ENCODE data around the gene CCDC61.

The CCDC61 gene

DNA sequence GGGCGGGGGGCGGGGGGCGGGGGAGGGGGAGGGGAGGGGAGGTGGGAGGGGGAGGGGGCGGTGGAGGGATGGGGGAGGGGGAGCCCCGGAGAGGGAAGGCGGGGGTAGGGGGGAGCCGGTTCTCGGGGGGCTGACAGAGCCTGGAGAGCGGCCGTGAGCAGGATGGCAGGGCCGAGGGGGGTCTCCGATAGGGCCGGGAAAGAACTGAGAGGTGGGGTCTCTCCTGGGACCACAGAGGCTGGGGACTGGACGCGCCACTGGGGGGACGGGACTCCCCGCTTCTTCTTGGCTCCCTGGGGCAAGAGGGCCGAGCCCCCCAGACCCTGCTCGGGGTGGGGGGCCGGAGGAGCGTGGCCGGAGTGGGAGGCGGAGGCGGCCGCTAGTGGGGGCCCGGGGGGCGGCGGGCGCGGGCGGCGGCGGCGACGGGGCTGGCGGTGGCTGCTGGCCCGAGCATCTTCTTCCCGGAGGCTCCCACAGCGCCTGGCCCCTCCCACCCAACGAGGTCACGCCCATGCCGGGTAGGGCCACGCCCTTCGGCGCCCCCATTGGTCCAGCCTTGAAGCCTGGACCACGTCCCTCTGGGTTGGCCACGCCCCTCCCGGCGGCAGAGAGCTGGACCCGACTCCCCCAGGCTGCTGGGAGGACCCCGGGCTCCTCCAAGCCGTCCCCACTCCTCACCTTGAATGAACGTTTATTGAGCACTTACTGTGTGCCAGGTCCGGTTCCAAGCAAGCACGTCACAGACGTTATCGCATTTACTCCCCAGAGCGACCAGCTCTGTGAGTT, 21.5 kb upstream of the CCDC61 start, which contains the start of gene NOVA2:
Gene NOVA2, minus strand, starts transcription at position 313 of the 786 bp plus-strand sequence. CDS start 514 bp downstream, outside the sequence.
- no peak for DNase-seq

DNA sequence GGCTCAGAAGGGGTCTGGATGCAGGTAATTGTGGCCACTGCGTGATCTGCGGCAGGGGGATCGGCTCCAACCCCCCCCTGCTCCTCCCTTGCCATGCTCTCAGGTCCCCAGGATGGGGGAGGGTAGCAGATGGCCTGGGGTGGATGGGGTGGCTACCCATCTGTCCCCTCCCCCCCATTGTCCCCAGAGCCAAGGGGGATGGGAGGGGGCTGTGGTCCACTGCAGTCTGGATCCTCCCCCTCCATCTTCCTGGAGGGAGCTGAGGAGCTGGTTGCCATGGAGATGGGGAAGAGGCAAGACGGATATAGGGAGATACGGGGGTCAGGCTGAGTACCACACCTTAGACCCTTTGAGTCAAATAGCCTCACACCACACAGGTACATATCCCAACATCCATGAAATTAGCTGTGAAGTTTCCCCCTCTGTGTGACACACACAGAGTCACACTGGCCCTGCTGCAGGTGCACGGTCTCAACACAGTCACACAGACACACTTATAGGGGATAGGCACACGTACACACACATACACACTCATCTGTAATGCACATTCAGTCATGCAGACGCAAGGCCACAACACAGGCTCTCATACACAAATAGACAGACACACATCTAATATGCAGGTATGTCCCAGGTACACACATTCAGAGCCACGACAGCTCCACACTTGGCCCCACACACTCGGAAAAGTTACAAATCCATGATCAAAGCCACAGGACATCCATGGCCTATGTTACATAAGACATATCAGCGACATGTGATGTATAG, 19.8 kb upstream of the CCDC61 start:
- no peak for DNase-seq

DNA sequence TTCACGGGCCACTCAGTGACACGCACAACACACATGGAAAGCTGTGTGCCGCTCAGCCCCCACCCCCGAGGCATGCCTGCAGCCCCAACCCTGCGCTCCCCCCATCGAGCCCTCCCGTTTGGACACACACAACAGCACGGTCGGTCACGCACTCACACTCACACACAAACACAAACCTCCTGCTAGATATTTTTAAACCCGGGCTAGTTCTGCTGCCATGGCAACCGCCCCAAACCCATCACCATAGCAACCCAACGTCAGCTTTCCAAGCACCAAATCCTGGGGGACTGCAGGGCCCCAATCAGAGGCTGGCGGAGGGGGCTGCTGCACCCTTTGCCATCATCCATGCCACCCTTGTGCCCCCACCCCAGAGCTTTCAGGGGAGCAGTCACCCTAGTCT, 19.1 kb upstream of the CCDC61 start:
- DNase-seq, result no peak

DNA sequence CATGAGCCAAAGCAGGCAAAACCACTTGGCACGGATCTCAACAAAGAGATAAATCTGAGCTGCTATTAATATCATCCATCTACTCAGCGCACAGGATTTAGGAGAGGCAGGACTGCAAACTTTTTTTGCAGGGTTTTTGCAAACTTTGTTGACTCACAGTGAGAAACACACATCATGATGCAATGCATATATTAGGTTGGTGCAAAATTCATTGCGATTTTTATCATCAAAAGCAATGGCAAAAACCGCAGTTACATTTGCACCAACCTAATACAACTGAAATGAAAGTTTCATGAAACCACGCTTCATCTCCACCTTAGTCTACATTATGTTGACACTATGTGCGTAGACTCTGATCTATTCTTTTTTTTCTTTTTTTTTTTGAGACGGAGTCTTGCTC, 17.1 kb upstream of the CCDC61 start:
- no peak for DNase-seq

DNA sequence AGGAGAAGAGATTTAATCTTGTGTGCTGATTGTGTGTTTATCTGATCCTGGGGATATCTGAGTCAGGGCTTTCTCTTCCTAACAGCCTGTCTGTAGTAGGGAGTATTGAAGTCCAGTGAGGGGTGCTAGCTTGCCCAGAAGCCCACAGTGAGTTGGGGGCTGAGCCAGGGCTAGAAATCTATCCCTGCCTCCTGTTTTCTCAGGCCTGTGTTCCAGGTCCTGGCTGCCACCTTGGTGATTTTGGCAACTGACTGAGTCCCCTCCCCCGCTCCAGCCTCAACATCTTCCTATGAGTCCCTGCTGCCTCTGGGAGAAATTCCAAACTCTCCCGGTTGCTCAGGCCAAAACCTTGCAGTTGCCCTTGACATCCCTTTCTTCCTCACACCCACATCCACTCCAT, 13.9 kb upstream of the CCDC61 start:
- no peak for DNase-seq

DNA sequence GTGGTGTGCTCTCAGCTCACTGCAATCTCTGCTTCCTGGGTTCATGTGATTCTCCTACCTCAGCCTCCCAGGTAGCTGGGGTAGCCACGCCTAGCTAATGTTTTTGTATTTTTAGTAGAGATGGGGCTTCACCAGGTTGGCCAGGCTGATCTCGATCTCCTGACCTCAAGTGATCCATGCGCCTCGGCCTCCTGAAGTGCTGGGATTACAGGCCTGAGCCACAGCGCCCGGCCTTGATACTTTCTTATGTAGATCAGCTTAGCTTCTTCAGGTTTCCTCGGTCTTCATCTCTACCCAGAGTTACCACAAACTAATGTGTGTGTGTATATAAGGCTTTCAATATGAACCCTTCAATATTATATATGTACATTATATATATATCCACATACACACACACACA, 9.9 kb upstream of the CCDC61 start:
- DNase-seq, result no peak

DNA sequence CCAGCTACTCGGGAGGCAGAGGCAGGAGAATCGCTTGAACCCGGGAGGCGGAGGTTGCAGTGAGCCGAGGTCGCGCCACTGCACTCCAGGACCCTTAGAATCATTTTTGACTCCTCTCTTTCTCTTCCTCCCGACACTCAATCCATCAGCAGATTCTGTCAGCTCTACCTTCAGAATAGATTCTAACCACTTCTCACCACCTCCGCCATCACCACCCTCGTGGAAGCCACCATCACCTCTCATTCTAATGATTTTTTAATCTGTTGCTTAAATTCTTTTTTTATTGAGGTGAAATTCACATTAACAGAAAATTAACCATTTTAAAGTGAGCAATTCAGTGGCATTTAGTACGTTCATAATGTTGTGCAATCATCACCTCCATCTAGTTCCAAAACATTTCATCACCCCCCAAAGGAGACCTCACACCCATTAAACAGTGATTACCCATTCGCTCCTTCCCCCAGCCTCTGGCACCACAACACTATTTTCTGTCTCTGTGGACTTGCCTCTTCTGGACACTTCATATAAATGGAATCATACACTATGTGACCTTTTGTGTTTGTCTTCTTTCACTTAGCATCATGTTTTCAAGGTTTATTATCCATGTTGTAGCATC, 5.0 kb upstream of the CCDC61 start:
- DNase-seq, result no peak

DNA sequence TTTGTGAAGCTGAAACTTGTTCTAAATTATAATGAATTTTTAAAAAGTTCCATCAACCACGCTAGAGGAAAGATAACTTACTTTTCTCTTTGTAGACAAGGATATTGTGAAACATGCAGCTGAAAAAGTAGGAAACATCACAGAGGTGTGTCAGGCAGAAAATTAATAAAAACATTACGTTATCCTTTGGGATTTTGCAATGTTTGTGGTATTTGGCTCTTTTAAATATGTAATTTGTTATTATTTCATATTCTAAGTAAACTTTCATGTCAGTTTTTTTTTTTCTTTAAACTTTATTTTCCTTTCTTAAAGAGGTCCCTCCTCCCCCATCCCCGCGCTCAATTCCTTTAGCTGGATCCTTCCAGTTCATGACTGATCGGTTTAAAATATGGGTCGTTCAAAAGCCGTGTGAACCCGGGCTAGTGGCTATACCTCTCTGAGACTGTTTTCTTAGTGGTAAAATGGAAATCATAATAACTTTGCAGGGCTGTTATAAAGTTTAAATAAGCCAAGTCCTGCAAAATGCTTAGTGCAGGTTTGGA, 740 bp upstream of the CCDC61 start:
- DNase-seq, result no peak

DNA sequence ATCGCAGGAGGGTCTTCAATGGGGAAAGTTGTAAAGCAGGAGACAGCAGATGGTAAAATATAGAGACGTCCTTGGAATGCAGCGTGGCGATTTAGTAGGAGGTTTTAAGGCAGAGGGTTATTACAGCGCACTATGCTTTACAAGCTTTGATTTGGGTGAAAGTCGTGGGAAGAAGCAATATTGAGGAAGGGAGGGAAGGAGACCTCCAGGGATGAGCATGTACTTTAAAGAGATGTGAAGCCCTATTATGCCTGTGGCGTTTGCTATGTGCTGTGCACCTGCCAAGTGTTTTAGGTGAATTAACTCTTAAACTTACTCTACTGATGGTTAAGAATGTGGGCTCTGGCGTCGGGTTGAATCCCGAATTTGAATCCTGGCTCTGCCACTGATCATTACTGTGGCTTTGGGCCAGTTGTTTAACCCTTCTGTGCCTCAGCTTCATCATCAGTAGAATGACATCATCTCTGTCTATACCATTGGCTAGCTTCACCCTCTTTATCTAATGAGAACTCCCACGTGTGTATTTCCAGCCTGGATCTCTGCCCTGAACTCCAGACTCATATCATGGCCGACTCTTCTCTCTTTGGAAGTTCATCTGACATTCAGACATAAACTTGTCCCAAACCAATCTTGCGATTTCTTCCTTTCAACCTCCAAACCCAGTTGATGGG, 583 bp downstream of the CCDC61 start:
- no peak for DNase-seq

DNA sequence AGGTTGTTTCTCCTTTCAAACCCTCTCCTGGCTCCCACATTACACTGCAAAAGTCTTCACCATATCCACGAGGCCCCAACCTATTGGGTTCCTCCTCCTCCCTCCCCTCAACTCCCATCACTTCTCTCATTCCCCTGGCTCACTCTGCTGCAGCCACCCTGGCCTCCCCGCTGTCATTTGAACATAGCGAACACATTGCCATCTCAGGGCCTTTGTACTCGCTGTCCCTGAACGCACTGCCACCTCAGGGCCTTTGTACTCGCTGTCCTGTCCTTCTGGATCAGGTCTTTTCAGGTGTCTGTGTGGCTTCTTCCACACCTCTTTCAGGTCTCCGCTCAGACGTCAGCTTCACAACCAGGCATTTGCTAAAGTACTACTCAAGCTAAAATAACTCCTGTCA, 1.7 kb downstream of the CCDC61 start:
- DNase-seq, result no peak

DNA sequence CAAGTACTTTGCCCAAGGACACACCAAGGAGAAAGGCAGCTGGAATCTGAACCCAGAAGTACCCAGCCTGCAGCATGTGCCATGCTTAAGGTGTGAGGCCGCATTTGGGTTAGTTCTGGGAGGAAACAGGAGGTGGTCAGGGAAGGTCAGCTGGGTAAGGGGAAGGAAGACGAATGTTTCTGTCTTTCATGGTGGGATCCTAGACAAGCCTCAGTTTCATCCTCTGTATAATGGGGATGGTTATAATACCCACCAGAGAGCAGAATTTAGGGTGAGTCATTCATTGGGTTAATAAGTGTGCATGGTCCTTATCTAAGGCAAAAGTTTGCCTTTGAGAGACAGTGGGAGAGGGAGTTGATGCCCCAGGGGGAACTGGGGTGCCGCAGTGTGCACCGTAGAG, 3.6 kb downstream of the CCDC61 start:
- DNase-seq, result no peak

DNA sequence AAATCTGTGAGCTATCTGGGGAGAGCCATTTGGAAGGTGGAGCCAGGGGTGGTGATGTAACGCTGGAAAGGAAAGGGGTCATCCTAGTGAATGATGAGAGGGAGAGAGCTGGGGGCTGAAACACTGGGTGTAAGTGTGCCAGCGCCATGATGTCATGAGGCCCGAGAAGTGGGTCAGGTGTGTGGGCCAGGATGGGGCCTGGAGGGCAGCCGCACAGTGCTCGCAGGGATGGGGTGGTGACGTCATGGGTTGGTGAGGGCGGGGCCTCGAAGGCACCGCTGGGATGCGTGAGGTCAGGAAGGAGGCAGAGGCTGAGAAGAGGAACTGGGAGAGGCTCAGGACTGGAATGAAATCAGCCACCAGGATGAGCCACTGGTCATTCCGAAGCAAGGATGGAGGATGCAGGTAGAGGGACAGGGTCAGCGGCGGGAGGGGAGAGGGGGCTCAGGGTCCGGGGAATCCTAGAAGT, 4.4 kb downstream of the CCDC61 start:
- DNase-seq, result peak; percentile 64

DNA sequence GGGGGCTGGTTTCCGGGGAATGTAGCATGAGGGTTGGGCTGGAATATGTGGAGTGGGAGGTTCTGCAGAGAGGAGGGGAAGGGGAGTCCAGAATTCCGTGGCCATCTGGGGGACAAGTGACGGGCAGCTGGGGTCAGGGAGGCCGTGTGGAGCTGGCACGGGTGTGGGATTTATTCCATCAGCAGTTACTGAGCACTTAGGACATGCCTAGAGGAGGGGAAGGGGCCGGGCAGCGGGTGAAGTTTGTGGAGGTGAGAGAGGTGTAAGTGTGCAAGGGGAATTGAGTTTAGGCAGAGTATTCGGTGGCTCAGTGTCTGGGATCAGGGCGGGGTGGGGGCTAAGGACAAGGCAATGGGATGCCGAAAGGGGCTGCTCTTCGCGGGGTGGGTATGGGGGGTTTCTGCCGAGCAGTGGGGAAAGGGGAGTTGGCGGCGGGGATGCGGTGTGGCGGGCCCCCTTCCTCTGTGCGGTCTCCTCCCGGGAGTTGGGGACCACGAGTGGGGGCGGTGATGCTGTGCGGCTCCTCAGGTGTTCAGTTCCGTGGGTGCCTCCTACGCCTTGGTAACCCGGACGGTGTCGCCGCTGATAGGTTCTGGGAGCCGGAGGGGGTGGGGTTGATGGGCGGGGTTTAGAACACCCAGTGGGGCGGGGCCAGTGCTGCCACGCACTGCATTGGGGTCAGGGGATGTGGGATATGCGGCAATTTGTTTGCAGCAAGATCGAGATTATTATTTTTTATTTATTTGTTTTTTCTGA, 5.4 kb downstream of the CCDC61 start:
- DNase-seq, result peak; percentile 44

DNA sequence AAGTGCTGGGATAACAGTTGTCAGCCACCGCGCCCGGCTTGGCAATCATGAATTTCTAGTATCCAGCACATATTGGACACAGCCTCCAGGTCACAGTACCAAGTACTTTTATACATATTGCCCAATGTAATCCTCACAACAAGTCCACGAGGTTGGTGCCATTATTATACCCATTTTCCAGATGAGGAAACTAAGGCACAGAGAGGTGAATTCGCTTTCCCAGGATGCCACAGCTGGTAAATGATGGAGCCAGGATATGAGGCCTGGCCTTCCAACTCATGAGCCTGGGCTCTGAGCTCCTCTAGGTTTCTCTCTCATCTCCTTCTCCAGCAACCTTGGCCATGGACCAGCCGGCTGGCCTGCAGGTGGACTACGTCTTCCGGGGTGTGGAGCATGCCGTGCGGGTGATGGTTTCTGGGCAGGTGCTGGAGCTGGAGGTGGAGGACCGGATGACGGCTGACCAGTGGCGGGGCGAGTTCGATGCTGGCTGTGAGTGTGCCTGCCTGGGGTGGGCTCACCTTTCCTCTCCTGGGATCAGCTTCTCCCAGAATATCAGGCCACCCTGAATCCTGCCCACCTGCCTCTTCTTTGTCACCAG, 7.5 kb downstream of the CCDC61 start:
- DNase-seq, result no peak

DNA sequence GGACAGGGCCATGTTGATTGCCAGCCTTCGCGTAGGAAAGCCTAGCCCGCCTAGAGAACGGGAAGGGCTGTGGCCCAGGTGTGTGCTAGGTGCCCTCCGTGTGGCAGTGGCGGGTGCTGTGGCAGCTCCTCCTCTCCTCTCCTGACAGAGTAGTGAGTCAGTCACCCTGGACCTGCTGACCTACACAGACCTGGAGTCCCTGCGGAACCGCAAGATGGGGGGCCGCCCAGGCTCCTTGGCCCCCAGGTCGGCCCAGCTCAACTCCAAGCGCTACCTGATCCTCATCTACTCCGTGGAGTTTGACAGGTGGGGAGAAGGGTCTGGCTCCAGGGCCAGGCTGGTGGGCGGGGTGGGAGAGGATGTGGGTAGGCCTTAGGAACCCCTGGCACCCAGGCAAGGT, 11.1 kb downstream of the CCDC61 start:
- no peak for DNase-seq

DNA sequence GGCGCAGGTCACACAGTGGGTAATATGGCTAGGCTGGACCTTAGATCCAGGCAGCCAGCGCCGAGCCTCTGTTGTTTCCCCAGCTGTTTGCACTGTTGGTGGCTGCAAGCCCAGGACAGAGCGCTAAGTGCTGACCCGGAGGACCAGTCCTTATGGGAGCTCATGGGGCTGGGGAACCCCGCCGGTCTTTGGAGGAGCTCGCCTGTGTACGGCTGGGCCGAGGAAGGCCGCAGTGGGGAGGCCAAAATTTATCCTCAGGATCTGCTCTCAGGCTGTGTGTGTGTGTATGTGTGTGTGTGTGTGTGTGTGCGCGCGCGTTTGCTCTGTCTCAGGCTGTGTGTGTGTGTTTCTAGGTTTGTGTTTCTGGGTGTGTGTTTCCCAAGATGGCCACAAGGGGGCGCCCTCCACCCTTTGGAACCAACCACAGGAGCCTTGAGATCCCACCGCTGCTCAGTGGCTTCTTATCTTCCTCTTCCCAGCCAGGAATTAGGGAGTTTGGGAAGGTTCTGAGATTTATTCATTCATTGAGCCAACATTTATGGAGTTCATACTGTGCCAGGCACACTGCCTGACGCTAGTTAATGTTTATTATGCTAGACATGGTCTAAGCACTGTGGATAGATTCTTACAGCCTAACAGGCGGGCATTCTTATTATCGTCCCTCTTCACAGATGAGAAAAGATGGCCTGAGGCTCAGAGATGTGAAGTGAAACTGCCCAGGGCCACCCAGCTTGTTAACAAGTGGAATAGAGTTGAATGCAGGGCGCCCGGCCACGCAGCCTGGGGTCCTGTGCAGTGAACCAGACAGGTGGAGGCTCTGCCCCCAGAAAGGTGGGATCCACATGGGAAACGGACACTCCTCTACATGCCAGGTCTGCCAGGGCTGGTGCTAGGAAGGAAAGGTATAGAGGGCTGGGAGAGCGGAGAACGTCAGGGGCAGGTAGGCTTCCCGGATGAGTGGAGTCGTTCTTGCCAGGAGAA, 14.6 kb downstream of the CCDC61 start:
- no peak for DNase-seq

DNA sequence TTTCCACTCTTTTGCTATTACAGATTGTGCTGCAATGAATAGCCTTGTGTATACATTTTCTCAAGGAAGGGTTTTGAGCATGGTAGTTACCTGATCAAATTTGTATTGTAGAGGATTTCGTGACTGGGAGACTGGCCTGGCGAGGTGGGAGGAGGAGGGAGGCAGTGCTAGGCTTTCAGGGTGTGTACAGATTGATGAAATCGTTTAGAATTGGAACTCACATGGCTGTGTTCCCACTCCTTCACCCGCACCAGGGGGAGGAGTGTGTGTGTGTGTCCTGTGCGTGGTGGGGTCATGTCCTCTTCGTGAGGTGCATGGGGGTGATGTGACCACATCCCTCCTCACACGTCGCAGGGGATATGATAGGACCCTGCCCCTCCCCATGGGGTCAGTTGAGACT, 19.3 kb downstream of the CCDC61 start:
- DNase-seq, result no peak

DNA sequence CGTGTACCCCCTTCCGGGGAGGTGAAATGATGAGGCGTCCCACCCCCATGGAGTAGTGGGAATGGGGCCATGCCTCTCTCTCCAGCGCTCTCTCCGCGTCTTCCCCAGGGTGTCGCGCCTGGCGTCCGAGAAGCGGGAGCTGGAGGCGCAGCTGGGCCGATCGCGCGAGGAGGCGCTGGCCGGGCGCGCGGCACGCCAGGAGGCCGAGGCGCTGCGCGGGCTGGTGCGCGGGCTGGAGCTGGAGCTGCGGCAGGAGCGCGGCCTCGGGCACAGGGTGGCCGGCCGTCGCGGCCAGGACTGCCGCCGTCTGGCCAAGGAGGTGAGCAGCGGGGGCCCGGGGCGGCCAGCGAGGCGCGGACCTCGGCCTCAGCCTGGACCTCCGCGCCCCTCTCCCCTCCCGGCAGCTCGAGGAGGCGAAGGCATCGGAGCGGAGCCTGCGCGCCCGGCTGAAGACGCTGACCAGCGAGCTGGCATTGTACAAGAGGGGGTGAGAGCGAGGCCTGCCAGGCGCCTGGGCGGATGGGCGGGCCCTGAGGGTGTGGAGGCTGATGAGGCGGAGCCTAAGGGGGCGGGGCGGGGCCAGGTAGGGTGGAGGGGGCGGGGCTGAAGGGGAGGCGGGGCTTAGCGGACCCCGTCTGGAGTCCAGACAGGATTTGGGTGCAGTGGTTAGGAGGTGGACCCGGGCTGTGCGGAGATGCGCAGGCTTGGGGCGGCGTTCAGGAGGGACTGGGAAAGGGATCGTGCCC, 19.8 kb downstream of the CCDC61 start:
- peak; percentile 59 for DNase-seq

DNA sequence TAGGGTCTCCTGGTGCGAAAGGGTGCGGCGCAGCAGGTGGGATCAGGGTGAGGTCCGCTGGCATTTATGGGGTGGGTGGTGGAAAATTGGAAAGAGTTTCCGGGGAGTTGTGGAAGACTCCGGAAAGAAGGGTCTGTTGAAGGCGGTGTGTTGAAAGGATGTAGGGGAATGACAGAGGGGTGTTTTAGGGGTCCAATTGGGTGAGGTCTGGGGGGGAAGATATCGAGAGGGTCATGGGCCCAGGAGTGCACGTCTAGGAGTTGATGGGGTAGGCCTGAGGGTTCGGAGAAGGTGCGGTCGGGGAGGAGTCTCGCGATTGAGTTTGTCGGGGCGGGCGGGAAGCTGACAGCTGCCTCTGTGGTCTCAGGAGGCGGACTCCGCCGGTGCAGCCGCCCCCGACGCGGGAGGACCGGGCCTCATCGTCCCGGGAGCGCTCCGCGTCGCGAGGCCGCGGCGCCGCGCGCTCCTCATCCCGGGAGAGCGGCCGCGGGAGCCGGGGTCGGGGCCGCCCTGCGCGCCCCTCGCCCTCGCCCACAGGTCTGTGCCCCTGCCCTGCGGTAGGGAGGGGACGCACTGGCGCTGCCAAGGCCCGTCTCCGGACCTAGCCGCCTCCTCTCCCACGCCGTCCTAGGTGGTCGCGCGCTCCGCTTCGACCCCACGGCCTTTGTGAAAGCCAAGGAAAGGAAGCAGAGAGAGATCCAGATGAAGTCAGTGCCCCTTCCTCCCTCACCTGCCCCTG, 20.6 kb downstream of the CCDC61 start:
- no peak for DNase-seq

Measured in DMS153 (cell line).